A204.1 (cell line): Measurements from ENCODE around the gene TTLL11.

ENCODE experiments used
- FAIRE-seq: peaks from 2 replicates; lab custom pipeline; 2012; peaks lifted over from hg19 to GRCh38; lab: Jason Lieb, UNC

Gene TTLL11, protein sequence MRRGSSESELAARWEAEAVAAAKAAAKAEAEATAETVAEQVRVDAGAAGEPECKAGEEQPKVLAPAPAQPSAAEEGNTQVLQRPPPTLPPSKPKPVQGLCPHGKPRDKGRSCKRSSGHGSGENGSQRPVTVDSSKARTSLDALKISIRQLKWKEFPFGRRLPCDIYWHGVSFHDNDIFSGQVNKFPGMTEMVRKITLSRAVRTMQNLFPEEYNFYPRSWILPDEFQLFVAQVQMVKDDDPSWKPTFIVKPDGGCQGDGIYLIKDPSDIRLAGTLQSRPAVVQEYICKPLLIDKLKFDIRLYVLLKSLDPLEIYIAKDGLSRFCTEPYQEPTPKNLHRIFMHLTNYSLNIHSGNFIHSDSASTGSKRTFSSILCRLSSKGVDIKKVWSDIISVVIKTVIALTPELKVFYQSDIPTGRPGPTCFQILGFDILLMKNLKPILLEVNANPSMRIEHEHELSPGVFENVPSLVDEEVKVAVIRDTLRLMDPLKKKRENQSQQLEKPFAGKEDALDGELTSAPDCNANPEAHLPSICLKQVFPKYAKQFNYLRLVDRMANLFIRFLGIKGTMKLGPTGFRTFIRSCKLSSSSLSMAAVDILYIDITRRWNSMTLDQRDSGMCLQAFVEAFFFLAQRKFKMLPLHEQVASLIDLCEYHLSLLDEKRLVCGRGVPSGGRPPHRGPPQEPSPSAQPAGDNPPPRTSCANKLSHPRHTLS

DNA sequence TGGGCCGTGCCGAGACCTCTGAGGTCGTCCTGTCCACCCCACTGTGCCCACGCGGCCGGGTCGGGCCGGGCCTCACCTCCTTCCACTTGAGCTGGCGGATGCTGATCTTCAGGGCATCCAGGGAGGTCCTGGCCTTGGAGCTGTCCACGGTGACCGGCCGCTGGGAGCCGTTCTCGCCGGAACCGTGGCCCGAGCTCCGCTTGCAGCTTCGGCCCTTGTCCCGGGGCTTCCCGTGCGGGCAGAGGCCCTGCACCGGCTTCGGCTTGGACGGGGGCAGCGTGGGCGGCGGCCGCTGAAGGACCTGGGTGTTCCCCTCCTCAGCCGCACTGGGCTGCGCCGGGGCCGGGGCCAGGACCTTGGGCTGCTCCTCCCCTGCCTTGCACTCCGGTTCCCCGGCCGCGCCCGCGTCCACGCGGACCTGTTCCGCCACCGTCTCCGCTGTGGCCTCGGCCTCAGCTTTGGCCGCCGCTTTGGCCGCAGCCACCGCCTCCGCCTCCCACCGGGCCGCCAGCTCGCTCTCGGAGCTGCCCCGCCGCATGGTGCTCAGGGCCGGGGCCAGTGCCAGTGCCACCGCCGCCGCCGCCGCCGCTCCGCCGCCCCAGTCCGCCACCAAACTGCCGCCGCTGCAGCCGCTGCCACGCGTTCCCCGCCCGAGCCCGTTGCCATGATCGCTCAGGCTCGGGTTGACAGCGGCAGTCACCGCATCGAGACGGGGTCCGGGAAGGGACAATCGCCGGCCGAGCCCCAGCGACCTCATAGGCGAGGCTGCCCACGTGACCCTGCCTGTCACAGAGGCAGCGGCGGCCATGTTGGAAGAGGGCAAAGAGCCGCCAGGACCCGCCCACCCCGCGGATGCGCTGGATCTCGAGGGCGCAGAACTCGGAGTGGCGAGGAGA, at the start of gene TTLL11:
TTLL11 (minus strand) TSS at position 698 of the 896 bp plus-strand sequence; CDS start at position 538, 160 bp downstream.
- peak; percentile 23 for FAIRE-seq

DNA sequence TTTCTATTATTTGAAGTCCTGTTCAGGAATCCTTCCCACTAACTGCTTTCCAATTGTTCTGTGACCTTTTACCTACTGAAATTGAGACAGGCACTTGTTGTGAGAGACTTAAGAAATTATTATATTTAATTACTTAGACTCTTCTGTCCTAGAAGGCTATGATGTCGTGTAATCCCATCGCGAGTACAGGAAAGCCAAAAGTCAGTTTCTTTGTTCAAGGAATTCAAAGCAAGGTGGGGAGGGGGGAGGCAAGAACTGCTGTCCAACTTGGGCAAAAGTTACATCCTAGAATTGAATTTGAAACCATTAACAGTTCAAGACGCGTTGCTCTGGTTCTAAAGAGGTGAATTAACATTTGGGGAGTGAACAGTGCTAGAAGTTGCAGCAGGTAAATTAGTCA, 48.6 kb upstream of the TTLL11 start:
- FAIRE-seq: no peak

DNA sequence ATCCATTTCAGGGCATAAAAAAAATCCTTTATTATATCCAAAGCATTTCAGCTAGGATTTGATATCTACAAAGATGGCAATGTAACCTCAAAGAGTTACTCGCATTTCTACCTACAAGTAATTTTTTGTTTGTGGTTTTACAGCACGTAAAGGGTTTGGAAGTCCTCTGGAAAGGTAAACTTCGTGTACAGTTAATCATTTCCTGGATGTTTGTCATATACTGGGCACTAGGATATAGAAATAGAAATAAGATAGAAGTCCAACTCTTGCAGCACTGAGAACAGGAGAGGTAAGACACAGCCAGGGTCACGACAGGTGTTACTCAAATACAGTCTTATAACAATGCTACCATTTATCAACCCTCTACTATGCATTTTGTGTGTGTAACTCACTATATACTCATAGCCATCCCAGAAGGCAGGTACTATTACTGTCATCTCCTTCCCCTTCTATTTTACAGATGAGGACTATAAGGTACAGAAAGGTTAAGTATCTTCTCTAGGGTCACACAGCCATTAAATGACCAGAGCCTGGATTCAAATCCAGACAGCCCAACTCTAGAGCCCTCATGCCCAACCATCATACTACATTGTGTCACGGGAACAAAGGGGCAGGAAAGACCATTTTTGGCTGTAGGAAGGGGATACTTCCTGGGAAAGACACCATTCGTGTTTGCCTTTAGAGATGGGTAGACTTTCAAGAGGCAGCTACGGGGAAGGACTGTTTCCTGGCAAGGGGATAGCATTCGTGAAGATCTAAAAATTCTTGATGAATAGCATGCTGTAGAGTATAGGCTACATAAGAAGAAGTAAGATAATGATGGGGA, 47.5 kb upstream of the TTLL11 start:
- no peak for FAIRE-seq

DNA sequence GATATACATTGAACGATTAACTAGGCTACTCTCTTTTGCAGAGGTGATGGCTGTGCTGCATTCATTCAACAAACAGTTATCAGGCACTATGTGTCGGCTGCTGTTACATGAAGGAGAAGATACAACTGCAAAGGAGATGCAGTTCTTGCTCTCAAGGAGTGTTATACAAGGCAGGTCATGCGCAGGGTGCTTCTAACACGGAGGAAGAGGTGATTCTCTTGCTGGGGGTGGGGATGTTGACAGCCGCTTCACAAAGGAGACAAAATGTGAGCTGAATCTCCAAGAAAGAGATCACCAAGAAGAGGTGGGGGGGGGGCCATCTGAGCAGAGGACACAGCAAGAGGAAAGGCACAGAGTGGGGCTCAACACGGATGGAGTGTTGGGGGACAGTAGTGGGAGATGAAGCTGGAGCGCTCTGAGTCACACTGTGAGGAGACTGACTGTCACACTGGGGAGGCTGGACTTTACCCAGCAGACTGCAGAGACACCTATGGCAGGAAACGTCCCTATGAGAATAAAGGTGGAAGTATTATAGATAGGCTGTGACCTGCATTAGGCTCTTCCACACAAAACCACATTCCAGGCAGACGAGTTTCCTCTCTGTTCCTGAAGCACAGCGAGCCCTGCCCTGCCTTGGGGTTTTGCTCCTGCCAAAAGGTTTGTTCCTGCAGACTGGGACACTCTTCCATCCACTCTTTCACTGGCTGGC, 45.6 kb upstream of the TTLL11 start:
- FAIRE-seq: no peak

DNA sequence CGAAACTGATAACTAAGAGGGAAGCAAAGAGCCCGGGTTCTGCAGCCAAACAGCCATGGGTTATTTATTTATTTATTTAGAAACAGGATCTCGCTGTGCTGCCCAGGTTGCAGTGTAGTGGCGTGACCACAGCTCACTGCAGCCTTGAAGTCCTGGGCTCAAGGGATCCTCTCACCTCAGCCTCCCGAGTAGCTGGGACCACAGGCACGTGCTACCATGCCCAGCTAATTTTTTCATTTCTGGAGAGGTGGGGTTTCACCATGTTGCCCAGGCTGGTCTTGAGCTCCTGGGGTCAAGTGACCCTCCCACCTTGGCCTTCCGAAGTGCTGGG, 42.4 kb upstream of the TTLL11 start:
- no peak for FAIRE-seq

DNA sequence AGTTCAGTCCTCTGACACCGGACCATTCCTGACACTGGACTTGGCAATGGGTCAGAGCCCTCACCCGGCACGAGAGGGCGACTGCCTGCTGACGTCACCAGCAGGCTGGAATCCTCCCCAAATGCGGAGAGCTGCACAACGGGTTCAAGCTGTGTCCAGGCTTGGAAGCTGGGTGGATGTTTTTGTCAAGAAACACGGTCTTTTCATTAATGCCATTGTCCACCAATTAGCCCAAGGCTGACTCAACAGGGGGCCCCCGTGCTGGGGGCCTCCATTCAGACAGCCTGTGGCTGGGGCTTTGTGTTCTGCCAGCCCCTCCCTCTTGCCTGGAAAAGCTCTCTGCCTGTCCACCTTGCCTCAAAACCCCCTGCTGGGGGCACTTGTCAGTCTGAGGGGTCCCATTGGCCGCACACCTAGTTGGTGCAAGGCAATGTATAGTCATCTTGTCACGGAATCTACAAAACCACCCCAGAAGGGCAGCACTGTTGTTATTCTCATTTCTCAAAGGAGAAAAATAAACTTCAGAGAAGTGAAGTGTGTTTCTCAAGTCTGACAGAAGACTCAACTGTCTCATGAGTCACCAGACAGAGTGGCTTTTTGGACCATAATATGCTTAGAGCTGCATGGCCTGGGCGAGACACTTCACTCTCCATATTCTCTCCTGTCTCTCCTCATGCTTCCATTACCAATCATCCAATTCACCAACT, 41.9 kb upstream of the TTLL11 start:
- no peak for FAIRE-seq

DNA sequence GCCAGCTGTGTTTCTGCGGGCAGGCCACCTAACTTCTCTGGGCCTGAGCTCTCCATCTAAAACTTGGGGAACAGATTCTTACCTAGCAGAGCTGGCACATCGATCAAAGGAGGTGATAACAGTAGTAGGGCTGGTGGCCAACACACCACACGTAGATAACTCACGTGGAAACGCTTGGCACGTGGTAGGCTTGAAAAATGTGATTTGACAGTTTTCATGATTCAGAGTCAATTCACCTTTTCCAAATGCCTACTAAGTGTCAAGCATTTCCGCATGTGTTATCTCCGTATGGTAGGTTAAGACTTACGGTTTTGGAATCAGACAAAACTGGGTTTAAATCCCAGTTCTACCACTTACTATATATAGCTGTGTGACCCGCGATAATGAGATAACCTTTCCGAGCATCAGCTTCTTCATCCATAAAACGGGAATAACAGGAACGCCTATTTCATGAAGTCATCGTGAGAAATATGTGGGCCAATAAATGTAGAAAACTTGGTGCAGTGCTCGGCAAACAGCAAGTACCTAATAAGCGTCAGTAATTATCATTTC, 41.0 kb upstream of the TTLL11 start:
- FAIRE-seq: no peak

DNA sequence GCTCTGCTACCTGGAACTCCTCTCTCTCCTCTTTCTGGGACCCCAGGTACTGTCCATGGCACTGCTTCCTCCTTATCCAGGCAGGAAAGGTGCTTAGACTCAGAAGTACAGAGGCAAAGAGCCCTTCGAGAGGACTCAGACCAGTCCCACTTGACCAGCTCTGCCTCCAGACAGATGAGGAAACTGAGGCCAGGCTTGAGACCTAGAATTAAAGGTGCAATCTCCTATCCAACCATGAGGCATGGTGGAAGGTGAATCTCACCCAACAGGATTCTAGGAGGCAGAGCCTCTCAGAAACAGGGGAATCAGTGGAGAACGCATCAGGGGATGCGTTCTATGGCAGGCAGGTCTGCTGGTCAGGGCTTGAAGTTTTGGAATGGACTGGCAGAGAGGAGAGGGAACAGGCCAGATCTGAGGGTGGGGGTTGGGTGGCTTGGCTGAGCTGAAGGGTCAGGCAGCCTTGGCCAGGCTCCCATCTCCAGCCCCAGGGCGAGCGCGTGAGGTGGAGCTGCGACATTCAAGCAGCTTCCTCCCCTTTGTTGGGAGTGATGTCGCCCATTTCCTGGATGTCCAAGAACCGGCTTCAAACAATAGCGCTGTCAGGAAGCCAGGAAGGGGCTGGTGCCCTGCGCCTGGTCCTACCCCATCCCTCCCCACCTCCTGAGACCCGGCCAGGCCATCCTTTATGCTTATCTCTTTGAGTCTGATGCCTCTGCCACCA, 40.3 kb upstream of the TTLL11 start:
- FAIRE-seq: no peak

DNA sequence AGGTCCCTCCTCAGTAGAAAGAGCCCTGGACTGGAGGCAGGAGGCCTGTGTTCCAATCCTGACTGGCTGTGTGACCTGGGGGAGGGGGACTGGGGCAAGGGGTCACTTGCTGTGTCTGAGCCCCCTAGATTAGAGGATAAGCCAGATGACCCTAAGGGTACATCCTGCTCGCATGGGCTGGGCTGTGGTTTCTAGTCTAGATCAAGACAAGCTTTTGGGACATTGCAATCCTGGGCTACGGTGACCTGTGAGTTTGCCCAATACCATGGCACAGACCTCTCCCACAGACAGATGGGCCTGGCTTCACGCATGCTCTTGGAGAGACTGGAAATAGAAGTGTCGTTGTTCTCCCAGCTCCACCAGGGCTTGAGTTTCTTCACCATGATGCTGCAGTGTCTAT, 39.4 kb upstream of the TTLL11 start:
- no peak for FAIRE-seq

DNA sequence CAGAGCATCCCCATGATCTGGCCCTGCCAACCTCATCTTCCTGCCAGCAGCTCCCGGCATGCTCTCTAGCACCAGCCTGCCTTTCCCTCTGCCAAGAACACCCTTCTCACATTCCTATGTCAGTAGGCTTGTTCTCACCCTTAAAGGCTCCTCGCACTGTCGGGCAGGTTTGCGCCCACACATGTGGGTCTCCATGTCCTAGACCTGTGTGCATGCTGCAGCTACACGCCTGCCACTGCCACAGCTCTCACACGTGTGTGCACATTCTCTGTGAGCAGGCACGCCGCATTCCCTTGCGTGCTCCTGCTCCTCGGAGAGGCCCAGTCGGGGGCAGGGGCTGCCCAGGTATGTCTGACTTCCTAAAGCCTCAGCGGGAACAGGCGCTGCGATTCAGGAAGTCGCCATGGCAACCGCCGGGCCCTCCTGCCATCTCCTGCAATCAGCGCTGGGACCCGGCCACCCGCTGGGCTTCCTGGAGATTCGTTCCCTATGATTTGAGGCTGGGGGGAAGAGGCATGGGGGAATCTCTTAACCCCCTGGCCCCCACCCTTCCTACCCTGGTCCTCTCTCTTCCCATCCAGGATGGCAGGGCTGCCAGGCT, 38.4 kb upstream of the TTLL11 start:
- no peak for FAIRE-seq

DNA sequence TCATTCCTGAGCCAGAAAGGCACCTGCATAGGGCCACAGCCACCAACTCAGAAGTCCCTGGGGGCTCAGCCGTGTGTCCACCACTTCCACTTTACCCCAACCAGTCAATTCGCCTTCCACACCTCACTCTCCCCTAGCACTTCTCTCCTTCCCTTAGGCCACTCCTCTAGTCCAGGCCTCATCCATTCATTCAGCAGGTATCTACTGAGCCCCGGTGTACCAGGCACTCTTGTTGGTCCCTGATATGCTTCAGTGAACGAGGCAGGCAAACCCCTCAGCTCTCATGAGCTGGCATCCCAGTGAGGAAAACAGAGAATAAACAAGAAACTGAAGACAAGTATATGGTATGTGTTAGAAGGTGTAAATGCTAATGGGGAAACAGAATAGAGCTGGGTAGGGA, 37.7 kb upstream of the TTLL11 start:
- no peak for FAIRE-seq

DNA sequence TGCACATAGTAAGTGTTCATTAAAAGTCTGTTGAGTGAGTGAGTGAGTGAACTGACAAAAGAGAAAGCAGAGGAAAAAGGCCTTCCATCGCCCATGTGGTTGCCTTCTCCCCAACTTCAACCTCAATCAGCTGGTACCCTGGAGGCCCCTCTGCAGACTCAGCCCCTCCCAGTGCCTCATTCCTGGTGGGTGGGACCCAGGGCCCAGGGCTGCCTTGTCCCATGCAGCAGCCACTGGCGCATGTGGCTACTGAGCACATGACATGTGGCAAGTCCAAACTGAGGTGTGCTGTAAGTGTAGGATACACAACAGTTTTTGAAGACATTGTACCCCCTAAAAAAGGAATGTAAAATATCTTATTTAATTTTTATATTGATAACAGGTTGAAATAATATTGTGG, 36.9 kb upstream of the TTLL11 start:
- no peak for FAIRE-seq

DNA sequence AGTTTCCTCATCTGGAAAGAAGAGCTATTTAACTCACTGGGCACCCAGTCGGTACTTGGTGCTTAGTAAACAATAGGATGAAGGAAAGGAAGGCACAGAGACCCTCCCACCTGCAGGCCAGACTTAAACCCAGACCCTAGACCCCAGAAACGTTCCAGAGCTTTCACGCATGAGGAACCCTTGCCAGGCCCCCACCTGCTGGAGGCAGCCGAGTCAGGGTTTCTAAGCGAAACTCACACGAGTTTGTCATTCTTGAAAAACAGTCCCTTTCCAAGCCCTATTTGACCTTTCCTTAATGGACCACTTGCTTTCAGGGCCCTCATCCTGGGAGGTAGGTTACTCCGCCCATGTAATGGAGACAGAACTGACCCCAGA, 35.8 kb upstream of the TTLL11 start:
- FAIRE-seq: no peak

DNA sequence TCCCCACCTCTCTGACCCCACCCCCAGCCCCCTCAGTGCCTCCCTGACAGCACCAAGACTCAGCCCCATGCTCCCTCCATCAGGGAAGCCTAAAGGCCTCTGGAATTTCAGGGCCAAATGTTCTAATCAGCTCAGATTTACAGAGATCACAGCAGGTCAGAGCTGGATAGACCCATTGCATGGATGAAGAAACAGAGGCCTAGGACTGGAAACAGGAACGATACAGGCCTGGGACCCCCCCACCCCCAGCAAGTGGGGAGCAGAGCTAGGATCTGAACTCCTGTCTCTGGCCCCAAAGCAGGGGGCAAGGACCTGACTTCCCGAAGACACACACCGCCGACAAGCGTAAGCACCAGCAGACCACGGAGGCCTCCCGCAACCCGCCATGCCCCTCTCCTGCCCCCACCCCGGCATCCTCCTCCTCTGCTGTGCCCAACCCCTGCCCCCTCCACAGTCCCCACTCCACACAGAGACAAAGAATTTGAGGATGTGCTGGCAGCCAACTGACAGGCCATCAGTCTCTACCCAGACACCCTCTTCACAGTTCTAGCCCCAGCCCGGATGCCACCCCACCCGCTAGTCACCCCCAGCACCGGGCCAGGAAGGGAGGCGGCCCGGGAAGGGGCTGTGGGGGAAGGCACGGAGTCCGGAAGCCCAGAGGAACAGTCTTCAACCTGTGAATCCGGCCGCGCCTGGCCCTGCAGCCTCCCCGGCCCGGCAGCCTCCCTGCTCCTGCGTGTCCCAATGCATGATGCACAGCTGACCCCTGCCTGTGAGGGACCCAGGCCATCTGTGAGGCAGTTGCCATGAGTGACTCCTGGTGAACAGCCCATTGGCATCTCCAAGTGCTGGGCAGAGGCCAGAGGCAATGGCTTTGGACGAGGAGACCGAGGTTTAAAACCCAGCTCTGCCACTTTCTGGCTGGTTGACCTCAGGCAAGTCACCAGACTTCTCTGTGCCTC, 35.2 kb upstream of the TTLL11 start:
- FAIRE-seq: no peak

DNA sequence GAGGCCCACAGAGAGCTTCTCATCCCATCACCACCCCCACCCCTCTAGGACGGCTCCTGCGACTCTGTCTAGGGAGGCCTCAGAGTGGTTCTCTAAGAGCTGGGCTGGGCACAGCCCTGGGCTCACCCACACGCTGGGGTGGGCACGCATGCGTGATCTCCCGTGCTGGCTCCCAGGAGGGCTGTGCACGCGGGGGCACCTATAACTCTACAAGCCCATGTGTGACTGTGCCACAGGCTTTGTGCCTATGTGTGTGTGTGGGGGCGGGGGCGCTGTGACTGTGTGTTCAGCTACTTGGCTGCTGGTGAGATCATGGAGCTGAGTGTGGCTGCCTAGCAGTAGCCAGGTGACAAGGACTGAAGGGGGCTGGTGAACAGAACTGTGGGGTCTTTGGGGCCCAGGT, 34.3 kb upstream of the TTLL11 start:
- FAIRE-seq: no peak

DNA sequence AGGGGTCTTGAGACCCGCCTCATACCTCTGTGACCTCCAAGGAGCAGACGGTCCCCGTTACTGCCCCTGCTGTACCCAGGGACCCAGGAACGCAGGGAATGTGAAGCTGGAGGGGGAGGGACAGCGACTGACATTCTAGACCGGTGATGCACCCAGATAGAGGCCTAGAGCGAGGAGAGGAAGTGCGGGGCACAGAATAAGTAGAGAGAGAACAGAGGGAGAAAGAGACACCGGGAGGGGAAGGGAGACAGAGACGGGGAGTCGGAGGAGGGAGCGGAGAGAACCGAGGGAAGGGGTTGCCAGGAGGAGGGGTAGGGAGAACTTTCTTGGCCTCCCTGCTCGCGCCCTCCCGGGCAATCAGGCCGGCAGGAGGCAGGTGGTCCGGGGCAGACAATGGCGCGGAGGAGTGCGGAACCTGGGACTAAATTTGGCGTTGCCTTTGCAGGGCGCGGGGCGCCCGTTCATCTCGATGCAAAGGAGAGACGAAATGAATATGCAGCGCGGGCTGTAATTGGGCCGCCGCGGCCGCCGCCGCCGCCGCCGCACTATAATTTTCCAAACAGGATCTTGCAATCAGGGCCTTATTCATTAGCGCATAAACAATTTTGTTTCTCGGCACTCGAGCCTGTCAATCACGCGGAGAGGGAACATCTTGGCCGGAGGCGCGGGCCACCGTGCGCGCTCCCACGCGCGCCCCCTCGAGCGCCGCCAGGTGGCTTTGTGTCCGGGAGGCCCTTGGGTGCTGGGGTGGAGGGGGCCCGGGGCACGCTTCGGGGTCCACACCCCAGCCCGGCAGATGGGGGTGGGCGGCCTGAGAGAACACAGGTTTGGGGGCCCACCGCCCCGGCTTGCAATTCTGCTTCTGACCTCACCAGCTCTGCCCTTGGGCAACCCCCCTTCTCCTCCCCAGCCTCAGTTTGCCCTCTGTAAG, 33.5 kb upstream of the TTLL11 start:
- no peak for FAIRE-seq
